Measurements from ENCODE around the gene SNX8.

Gene SNX8

GRCh38 chr7:2217716-2218443 lies 96.4 kb downstream of the SNX8 start:
- DNase-seq = no peak
- in situ Hi-C loops (cut with HindIII; ENCODE audit: low pct_ligation_motif_present, low pct_unique_long_range_greater_than_20kb, low sequenced_read_pairs) = no loop called here

- DNase-seq = no peak
- in situ Hi-C loops (cut with HindIII; ENCODE audit: low pct_ligation_motif_present, low pct_unique_long_range_greater_than_20kb, low sequenced_read_pairs) = no loop called here
These were observed 97.0 kb downstream of the SNX8 start for GRCh38 chr7:2217206-2217605.

- in situ Hi-C loops (cut with HindIII; ENCODE audit: low pct_ligation_motif_present, low pct_unique_long_range_greater_than_20kb, low sequenced_read_pairs) = no loop called here
These were observed 98.4 kb downstream of the SNX8 start for GRCh38 chr7:2215851-2216250.

GRCh38 chr7:2214636-2215035 lies 99.6 kb downstream of the SNX8 start:
- in situ Hi-C loops (cut with HindIII; ENCODE audit: low pct_ligation_motif_present, low pct_unique_long_range_greater_than_20kb, low sequenced_read_pairs) = no loop called here
- DNase-seq = no peak

More at GRCh38 chr7:2215851-2216250, 98.4 kb downstream of the SNX8 start:
- no peak for DNase-seq

GRCh38 chr7:2213551-2214215 lies 100.6 kb downstream of the SNX8 start:
- no peak for DNase-seq
- in situ Hi-C loops (cut with HindIII; ENCODE audit: low pct_ligation_motif_present, low pct_unique_long_range_greater_than_20kb, low sequenced_read_pairs) = no loop called here

- in situ Hi-C loops (cut with HindIII; ENCODE audit: low pct_ligation_motif_present, low pct_unique_long_range_greater_than_20kb, low sequenced_read_pairs) = no loop called here
- no peak for DNase-seq
These were observed 101.3 kb downstream of the SNX8 start for GRCh38 chr7:2212906-2213305.

GRCh38 chr7:2211926-2212325 lies 102.3 kb downstream of the SNX8 start:
- DNase-seq = no peak
- in situ Hi-C loops (cut with HindIII; ENCODE audit: low pct_ligation_motif_present, low pct_unique_long_range_greater_than_20kb, low sequenced_read_pairs) = no loop called here

GRCh38 chr7:2211259-2211880 lies 102.9 kb downstream of the SNX8 start:
- DNase-seq = no peak
- in situ Hi-C loops (cut with HindIII; ENCODE audit: low pct_ligation_motif_present, low pct_unique_long_range_greater_than_20kb, low sequenced_read_pairs) = no loop called here

GRCh38 chr7:2210551-2211258 lies 103.5 kb downstream of the SNX8 start:
- in situ Hi-C loops (cut with HindIII; ENCODE audit: low pct_ligation_motif_present, low pct_unique_long_range_greater_than_20kb, low sequenced_read_pairs) = no loop called here
- no peak for DNase-seq

- DNase-seq = no peak
- in situ Hi-C loops (cut with HindIII; ENCODE audit: low pct_ligation_motif_present, low pct_unique_long_range_greater_than_20kb, low sequenced_read_pairs) = no loop called here
These were observed 104.3 kb downstream of the SNX8 start for GRCh38 chr7:2209961-2210323.

- peak; percentile 65 for DNase-seq
- in situ Hi-C loops (cut with HindIII; ENCODE audit: low pct_ligation_motif_present, low pct_unique_long_range_greater_than_20kb, low sequenced_read_pairs) = no loop called here
These were observed 104.9 kb downstream of the SNX8 start for GRCh38 chr7:2209146-2209960.

GRCh38 chr7:2208712-2209111 lies 105.5 kb downstream of the SNX8 start:
- in situ Hi-C loops (cut with HindIII; ENCODE audit: low pct_ligation_motif_present, low pct_unique_long_range_greater_than_20kb, low sequenced_read_pairs) = no loop called here
- DNase-seq = no peak

- no peak for DNase-seq
- in situ Hi-C loops (cut with HindIII; ENCODE audit: low pct_ligation_motif_present, low pct_unique_long_range_greater_than_20kb, low sequenced_read_pairs) = no loop called here
These were observed 109.0 kb downstream of the SNX8 start for GRCh38 chr7:2205036-2205780.

- no peak for DNase-seq
- in situ Hi-C loops (cut with HindIII; ENCODE audit: low pct_ligation_motif_present, low pct_unique_long_range_greater_than_20kb, low sequenced_read_pairs) = no loop called here
These were observed 109.8 kb downstream of the SNX8 start for GRCh38 chr7:2204446-2204845.

- DNase-seq = no peak
- in situ Hi-C loops (cut with HindIII; ENCODE audit: low pct_ligation_motif_present, low pct_unique_long_range_greater_than_20kb, low sequenced_read_pairs) = no loop called here
These were observed 110.4 kb downstream of the SNX8 start for GRCh38 chr7:2203766-2204300.

- DNase-seq = no peak
- in situ Hi-C loops (cut with HindIII; ENCODE audit: low pct_ligation_motif_present, low pct_unique_long_range_greater_than_20kb, low sequenced_read_pairs) = no loop called here
These were observed 111.1 kb downstream of the SNX8 start for GRCh38 chr7:2202901-2203765.

GRCh38 chr7:2202361-2202761 lies 111.9 kb downstream of the SNX8 start:
- in situ Hi-C loops (cut with HindIII; ENCODE audit: low pct_ligation_motif_present, low pct_unique_long_range_greater_than_20kb, low sequenced_read_pairs) = no loop called here
- no peak for DNase-seq

All from ACHN (cell line).